ENCODE results near the gene ARHGDIA.

ARHGDIA gene

DNA sequence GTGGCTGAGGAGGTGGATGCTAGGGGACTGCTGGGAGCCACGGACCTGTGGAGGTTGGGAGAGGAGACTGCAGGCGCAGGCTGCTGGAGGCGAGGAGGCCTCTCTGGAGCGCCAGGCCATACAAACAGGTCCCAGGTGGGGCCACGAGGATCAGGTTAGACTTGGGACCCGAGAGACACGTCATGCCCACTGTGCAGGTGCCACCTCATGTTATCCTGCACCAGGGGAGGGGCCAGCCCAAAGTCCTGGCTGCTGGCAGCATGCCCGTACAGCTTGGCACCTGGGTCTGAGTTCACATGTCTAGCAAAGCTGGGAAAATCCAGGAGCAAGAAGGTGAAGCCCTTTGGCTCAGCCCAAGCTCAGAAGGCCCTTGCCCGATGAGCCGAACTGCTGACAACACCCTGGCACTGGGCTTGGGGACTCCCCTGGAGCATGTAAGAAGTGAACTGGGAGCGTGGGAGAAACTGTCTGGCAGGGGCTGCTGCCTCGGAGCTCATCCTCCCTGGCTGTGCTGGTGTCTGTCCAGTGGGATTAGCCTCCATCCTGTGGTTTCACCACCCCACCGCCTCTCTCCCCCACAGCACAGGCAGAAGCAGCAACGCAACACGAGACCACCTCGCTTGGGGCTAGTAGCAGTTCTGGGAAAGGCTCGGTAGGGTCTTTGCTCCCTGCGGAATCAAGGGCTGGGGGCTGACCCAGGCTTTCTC is 5.3 kb downstream of the ARHGDIA start:
- DNase-seq (ENCODE audit: extremely low read depth in 1 of 2, low read depth in 1 of 2): no peak

DNA sequence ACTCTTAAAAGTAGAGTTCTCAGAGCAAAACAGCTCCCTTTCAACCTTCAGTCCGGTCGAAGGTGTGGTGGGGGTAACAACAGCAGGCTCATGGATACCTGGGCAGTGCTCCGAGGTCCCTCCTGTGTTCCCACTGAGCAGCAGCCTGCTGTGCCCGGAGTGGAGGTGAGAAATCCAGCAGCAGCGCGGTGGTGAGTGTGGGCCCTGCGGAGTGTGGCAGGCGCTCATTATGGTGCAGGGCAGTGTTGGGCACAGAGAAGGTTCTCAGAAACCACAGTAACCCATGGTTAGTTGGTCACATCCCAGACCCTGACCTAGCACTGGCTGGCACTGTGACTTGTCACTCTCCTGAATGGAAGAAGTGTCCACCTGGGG is 5.8 kb downstream of the ARHGDIA start:
- DNase-seq (ENCODE audit: extremely low read depth in 1 of 2, low read depth in 1 of 2): no peak

DNA sequence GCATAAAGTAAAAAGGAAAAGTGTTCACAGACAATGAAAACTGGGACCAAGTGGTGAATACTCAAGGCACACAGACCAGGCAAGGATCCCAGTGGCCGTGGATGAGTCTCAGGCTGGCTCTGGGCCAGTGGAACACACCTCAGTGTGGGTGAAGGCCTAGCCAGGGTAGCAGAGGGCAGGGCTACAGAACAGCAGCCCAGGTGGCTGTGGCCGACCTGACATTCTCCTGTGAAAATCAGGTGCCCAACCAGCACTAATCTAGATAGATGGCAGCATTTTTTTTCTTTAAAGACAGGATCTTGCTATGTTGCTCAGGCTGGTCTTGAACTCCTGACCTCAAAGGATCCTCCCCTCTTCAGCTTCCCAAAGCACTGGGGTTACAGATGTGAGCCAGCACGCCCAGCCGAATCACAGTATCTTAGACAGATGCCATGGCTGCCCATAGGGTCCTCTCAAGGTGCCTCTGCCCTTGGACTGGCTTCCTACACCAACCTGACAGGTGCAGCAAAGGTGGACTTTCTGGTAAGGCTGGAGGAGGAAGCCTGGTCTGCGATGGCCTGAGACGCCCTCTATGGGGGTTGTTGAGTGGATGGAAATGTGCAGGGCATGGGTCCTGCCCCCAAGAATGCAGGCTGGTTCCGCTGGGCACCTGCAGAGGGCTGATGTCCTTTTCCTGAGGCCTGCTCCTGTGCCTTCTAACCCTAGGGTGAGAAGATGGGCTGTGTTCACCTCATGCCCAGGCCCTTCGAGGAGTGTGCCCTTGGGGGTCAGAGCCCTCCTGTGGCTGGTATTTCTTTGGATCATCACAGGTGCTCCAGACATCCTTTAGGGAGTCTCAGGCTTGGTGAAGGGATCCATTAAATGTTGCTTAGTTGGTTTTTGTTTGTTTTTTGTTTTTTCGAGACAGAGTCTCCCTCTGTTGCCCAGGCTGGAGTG is 7.0 kb downstream of the ARHGDIA start:
- DNase-seq (ENCODE audit: extremely low read depth in 1 of 2, low read depth in 1 of 2): no peak

DNA sequence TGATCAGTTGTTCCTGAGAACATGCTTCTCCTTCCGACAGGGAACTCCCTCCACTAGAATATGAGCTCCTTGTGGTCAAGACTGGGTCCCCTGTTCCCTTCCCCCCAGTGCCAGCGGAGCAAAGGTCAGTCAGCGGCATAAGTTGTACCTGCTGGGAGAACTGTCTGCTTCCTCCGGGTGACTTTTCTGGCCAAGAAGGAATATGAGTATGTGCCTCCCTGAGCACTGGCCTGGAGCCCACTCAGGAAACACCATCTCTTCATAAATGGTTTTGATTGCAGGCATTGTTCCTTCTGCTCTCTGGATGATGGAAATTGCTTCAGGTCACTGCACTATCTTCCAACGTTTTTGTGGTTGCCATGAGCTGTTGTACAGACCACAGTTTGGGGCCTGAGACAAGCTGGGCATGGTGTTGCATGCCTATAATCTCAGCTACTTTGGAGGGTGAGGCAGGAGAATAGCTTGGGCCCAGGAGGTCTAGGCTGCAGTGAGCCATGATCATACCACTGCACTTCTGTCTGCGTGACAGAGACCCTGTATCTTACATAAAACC is 7.9 kb downstream of the ARHGDIA start:
- DNase-seq (ENCODE audit: extremely low read depth in 1 of 2, low read depth in 1 of 2): no peak

DNA sequence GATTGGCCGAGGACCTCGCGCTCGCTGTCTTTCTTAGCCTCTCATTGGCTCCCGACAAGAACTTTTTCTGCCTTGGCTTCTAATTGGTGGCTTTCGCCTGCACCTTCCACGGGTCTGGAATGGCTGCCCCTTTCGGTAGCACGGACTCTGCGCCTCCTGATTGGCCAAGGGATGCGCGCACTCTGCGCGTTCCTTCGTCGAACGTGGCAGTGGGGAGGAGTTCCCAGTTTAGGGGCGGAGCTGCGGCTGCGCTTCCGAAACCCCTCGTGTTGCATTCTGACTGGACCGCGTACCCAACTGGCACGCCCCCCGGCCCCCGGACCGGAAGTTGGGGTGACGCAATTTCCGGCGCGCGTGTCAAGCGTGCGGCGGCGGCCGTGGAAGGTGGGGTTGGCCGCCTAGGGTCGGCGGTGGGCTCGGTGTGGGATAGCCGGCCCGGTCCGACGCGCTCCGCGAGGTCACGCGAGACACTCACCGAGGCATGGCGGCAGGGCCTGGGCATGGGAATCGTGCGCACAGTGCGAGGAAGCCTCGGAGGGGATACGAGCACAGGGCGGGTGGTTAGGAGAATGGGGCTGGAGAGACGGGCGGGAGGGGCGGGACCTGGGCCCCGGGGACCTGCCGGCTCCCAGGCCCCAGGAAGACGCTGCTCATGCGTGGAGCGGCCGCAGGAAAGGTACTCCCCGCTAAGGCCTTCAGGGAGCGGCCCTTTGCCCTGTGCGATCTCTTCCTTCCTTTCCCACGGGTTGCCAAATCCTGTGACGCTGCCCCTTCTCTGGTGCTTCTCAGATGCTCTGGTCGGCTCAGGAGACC is 10.2 kb downstream of the ARHGDIA start:
- peak; percentile 97 to 99 for DNase-seq (ENCODE audit: extremely low read depth in 1 of 2, low read depth in 1 of 2)

DNA sequence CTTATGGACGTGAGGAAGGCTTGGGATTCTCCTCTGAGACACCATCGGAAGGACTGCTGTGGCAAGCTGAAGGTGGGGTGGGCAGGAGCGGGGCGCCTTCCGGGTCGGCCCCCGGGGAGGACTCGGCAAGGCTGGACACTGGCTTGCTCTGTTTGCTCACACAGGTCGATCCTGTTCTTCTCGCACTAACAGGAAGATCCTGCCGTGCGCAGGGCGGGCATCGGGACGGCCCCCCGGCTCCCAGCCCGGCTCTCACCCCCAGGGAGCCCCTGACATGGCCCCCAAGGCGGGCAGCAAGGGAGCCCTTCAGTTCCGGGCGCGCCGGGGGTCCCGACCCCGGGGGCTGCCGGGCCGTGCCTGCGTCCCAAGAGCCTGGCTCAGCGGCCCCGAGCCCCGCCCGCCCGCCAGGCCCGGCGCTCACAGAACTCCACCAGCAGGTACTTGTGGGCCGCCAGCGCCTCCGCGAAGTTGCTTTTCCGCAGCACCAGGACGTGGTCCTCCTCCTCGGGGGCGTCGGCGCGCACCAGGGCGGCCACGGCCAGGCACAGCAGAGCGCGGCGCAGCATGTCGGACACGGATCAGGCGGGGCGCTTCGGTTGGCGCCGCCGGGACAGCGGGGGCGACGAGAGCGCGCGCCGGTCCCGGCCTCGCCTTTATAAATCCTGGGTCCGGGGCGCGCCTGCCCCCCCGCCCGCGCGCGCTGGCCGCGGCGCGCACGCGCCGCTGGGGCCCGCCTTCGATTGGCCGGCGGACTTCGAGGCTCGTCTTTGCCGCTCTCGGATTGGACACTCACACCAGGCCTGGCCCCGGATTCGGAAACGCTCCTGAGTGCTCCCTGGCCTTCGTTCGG is 11.0 kb downstream of the ARHGDIA start, which contains the start of gene P4HB:
P4HB (minus strand) TSS at position 630 of the 850 bp plus-strand sequence; CDS start at position 566, 64 bp downstream.
- DNase-seq (ENCODE audit: extremely low read depth in 1 of 2, low read depth in 1 of 2): no peak

DNA sequence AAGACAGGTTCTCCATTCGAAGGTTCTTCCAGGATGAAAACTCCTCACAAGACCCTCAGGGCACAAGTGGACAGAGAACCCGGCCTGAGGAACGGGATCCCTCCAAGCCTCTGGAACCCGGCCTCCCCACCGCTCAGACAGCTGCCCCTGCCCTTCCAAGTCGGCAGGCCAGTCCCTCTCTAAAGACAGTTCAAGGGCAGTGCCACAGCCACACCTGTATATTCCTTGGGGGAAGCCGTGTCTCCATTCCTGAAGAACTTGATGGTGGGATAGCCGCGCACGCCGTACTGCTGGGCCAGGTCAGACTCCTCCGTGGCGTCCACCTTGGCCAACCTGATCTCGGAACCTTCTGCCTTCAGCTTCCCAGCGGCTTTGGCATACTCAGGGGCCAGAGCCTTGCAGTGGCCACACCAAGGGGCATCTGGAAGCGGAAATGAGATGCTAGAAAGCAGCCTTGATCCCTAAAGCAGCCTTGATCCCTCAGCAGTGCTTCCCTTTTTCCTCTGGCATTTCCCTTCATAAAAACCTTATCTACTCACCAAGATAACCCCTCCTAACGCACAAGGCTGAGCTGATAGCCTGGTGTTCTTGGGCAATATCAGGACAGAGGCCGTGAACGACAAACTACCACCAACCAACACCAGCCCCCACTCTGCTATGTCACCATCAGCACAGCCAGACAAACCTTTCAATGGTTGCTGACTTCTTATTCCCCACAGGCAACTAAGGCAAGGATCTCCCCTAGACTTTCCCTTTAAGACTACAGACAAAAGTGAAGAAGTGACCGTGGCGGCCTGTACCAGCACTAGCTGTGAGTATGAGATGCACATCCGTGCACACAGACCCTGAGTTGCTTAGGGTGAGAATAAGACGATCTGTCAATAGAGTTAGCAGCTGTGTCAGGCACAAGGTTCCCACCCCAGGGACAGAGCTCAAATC is 11.9 kb downstream of the ARHGDIA start:
- no peak for DNase-seq (ENCODE audit: extremely low read depth in 1 of 2, low read depth in 1 of 2)

DNA sequence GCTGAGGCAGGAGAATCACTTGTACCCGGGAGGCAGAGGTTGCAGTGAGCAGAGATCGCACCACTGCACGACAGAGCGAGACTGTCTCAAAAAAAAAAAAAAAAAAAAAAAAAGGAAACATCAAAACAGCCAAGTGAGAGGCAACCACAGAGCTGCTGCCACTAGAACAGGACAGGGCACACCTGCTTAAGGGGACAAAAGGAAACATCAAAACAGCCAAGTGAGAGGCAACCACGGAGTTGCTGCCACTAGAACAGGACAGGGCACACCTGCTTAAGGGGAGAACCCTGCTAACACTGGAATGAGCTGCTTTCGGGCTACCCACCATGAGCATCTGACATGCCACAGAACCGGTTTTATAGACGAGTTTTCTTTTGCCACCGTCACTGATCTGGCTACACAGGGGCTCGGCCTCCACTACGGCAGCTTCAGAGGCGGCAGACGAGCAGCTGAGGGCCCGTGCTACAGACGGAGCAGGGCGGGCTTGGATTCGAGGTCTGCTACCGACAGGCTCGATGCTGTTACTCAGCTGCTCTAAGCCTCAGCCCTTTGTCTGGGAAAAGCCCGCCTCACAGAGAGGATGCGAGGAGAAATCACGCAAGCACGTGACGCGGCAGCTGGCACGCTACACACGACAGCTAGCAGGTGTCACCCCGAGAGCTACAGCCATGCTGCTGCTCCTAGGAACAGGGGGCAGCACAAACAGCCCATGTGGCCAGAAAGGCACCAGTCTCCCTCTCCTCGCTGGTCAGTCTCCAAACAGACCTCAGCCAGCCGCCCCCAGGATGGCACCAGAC is 12.8 kb downstream of the ARHGDIA start:
- no peak for DNase-seq (ENCODE audit: extremely low read depth in 1 of 2, low read depth in 1 of 2)

DNA sequence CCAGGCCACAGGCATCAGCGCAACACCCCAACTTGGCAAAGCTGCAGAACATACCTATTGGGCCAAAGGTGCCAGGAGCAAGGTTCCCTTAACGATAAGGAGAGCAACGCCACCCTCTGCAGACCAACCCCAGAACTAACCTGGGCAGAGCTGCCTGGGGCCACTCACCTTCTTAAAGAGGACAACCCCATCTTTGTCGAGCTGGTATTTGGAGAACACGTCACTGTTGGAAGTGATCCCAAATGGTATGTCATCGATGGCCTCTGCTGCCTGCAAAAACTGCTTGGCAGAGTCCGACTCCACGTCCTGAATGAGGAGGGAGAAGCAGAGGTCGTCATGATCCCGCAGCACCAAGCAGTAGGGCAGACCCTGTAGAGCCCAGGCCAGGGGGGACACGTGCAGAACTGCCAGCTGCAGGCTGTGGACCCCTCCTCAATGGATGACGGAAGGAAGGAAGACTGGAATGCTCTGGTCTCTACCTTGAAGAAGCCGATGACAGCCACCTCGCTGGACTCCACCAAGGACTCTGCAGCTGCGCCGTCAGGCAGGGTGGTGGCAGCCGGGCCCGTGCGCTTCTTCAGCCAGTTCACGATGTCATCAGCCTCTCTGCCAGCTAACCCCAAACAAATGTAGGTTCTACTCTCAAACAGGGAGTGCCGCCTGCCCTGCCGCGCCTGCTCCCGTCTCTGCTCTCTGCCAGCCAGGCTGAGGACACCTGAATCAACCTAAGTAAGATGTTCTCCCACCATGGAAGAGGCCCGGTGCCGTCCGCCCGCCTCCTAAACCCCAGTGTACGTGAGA is 16.0 kb downstream of the ARHGDIA start:
- no peak for DNase-seq (ENCODE audit: extremely low read depth in 1 of 2, low read depth in 1 of 2)

DNA sequence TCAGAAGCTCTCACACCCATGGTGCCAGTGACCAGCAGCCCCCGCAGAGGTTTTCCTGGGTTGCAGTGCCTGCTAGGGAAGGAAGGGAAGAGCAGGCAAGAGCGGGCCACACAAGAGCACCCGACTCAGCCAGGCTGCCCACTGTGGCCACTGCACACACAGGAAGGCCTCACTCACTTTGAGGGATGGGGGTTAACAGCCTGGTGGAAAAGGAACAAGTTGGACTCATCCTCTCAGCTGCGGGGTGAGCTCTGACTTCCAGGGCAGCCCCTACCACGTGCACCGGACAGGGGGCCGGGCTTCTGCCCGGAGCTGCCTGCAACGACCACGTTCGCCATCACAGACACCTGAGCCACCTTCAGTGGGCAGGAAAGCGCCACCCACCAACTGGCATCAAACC is 18.9 kb downstream of the ARHGDIA start:
- no peak for DNase-seq (ENCODE audit: extremely low read depth in 1 of 2, low read depth in 1 of 2)

DNA sequence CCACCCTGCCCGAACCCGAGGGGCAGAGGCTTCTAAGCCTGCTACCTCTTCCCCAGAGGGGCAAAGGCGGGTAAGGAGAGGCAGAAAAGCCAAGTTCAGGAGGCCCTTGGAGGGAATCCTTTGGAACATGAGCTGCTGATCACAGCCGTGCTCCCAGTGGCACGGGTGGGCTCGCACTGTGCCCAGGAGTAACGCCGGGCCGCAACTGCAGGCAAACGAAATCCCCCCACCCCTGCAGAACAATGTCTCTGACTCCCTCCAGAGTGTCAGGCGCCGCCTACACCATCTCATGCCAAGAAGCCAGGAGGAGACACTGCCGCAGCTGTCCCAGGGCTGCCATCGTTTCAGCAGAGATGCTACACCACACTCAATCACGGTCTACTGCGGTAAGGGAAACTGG is 19.7 kb downstream of the ARHGDIA start:
- no peak for DNase-seq (ENCODE audit: extremely low read depth in 1 of 2, low read depth in 1 of 2)

DNA sequence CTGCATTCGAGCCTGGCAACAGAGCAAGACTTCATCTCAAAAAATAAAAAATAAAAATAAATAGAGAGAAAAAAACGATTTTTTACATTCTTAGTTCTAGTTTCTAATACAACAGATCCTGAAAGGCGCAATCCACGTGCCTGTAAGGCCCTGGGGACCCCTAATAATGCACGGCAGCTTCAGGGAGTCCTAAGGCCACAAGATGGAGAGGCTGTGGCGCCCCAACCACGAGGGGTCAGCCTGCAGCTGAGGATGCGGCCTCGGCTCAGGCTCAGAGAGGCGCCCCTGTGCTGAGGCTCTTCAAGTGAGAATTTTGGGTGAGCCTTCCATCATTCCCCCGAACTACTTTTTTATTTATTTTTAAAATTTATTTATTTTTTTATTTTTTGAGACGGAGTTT is 21.7 kb downstream of the ARHGDIA start:
- no peak for DNase-seq (ENCODE audit: extremely low read depth in 1 of 2, low read depth in 1 of 2)

DNA sequence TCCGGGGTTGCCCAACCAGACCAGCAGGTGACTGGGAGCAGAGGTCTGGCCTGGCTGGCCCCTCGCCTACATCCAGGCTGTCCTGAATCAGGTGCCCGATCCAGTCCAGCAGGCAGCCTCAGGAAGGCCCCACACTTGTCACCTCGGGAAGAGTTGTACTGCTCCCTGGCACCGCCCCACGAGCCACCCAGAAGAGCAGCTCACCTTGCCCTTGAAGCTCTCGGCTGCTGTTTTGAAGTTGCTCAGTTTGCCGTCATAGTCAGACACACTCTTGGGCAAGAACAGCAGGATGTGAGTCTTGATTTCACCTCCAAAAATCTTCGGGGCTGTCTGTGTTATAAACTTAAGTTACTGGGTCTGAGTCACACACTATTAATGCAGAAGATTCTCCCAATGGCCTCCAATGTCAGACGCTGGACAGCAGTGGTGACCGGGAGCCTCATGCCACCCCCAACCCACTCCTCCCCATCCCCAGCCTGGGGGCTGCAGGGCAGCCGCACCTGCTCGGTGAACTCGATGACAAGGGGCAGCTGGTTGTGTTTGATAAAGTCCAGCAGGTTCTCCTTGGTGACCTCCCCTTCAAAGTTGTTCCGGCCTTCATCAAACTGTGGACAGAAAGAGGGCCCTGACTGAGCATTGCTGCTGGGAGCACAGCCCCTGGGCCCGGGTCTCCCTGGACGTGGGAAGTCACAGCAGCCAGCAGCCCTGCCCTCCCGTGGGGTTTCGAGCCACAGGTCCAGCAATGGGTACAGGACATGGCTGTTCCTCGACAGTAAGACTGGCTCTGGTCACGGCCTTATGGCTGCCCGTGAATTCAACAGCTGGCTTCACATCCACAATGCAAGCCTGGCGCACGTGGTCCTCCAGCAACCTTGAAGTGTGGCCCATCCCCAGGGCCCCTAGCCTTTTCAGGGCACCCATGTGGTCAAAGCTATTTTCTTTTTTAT is 24.1 kb downstream of the ARHGDIA start:
- no peak for DNase-seq (ENCODE audit: extremely low read depth in 1 of 2, low read depth in 1 of 2)

DNA sequence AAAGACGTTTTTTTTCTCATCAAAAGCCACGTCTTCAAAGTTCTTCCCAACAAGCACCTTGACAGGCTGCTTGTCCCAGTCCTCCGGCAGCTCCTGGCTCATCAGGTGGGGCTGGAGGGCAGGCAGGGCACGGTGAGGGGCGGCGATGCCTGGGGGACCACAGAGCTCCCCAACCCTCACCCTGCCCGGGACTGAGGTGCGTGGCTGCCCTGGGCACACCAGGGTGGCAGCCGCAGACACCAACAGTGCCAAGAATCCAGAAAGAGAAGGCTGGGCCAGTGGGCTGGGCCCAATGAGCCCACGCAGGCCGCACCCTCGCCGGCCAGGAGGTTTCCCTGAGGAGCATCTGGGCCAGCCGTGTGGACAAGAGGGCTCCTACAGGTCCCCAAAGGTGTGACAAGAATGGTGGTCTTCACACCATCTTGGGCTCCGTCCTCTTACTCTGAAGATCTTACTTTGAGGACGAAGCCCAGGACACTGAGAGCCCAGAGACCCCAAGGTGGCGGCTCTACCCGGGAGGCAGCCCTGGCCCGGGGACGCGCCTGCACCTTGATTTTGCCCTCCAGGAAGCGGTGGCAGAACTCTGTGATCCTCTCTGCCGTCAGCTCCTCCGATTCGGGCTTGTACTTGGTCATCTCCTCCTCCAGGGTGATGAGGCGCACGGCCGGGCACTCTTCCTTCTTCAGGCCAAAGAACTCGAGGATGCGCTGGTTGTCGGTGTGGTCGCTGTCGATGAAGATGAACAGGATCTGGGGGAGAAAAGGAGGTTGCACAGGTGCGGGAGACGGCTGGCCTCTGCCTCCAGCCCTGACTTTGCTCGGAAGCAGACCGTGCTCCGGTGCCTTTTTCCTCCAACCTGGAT is 25.0 kb downstream of the ARHGDIA start:
- DNase-seq (ENCODE audit: extremely low read depth in 1 of 2, low read depth in 1 of 2): no peak

DNA sequence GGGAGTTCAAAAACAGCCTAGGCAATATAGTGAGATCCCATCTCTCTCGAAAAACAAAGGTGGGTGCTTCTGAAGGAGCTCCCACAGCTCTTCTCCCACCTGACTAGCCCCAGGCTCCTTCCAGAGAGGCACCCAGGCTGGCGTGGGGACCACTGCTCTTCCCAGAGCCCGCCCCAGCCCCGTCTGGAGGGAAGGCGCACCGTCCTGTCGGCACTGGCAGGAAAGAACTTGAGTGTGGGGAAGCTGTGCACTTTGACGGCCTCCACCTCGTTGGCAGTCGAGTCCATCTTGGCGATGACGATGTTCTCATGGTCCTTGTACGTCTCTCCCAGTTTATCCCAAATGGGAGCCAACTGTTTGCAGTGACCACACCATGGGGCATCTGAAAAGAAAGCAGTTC is 25.8 kb downstream of the ARHGDIA start:
- DNase-seq (ENCODE audit: extremely low read depth in 1 of 2, low read depth in 1 of 2): no peak
